ENCODE measurements around the gene ATP2A3. TPM values are rescaled to one million over a fixed set of nuclear protein-coding genes. Genes with fewer than 3 reads are reported as not detected.

ATP2A3 gene
- polyA plus RNA-seq, 1 donor = 5.3 TPM

DNA sequence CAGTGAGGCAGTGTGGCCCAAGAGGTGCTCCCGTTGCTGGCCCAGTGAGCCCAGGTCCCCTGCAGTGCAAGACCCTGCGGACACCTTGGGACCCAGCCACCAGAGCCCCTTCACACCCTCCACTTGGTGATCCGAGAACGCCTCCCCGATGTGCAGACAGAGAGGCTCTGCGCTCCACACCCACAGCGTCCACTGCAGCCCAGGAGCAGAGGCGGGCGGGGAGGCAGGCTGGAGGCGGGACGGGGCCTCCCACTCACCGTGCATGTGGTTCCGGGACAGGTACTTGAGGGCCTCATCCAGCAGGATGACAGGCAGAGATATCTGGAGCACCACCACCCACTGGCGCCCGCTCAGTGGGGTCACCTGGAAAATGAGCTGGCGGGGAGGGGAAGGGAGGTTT lies 35.8 kb downstream of the ATP2A3 start:
- DNase-seq (ENCODE audit: low read depth) = no peak

GRCh38 chr17:3927628-3928340 lies 36.5 kb downstream of the ATP2A3 start:
- DNase-seq (ENCODE audit: low read depth) = no peak

GRCh38 chr17:3926860-3927627 lies 37.2 kb downstream of the ATP2A3 start:
- no peak for DNase-seq (ENCODE audit: low read depth)

- no peak for DNase-seq (ENCODE audit: low read depth)
These were observed 38.4 kb downstream of the ATP2A3 start for GRCh38 chr17:3925684-3926485.

- DNase-seq (ENCODE audit: low read depth) = no peak
These were observed 39.5 kb downstream of the ATP2A3 start for GRCh38 chr17:3924512-3925350.

DNA sequence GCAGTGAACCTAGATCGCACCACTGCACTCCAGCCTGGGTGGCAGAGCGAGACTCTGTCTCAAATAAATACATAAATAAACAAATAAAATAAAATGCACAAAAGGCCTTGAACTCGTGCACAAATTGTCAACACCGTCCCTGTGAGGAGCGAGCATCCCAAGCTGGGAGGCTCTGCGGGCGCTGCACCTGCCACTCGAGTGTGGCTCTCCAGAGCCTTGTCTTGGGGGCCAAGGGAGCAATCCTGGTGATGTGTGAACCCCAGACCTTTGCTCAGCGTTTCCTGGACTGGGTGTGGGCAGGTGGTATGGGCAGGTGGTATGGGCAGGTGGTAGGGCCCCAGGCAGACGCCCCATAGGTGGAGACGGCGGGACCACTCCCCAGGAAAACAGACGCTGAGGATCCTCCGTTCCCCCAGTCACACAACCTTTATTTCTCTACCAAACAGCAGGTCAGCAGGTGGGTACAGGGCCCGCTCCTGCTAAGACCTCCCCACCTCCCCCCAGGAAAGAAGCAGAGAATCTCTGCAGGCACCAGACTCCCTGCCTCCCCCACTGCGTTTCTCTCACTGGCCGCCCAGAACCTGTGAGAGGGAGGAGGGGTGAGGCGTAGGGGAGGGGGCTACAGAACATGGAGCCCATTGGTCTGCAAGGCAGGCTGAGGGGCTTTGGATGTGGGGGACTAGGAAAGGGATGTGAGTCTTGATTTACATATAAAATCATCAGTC lies 40.6 kb downstream of the ATP2A3 start:
- DNase-seq (ENCODE audit: low read depth) = no peak

GRCh38 chr17:3922765-3923164 lies 41.5 kb downstream of the ATP2A3 start:
- no peak for DNase-seq (ENCODE audit: low read depth)

DNA sequence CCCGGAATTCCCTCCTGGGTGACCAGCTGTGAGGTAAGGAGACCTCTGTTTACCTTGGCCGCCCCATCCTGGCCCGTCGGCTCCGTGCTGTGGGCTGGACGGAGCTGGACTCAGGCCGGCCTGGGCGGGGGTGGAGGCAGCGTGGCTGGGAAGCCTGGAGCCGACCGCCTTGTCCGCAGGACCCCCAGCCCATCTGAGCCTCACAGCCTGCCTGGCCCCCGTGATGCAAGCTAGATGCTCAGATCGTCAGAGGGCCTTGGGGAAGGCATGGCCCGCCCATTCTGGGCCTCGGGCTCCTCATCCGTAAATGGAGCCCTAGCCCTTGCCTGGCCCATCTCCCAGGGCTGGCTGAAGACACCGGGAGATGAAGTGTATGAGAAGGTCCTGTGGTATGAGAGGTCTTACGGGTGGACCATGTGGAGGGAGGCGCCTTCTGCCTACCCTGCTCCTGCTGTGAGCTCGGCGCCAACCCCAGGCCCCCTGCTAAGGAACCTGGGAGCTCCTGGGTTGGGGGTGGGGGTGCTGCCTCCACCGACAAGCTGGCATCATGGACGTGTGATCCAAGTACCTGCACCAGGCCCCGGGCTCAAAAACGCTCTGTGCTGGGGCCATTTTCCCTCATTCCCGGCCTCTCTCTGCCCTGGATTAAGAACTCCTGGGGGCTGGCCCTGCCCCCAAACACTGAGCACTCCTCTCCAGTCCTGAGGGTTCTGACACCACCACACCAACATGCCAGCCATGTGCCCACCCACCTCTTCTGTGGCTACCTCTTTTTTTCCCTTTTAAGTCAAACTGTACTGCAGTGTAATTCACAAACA lies 42.5 kb downstream of the ATP2A3 start:
- no peak for DNase-seq (ENCODE audit: low read depth)

DNA sequence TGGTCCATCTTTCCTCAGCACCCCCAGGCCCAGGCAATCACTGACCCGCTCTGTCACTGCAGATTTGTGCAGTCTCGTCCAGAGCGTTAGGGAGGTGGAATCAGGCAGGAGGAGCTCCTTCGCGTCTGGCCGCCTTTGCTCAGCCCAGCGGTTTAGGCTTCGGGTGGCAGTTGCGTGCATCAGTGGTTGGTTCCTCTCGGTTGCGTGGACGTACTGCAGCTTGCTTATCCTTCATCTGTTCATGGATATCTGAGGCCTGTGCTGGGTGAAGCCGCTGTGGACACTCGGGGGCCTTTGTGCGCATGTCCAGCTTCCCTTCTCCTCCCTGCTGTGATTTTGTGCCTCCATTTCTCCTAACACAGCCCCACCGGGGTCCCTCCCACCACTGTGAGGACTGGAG lies 43.2 kb downstream of the ATP2A3 start:
- DNase-seq (ENCODE audit: low read depth) = no peak

DNA sequence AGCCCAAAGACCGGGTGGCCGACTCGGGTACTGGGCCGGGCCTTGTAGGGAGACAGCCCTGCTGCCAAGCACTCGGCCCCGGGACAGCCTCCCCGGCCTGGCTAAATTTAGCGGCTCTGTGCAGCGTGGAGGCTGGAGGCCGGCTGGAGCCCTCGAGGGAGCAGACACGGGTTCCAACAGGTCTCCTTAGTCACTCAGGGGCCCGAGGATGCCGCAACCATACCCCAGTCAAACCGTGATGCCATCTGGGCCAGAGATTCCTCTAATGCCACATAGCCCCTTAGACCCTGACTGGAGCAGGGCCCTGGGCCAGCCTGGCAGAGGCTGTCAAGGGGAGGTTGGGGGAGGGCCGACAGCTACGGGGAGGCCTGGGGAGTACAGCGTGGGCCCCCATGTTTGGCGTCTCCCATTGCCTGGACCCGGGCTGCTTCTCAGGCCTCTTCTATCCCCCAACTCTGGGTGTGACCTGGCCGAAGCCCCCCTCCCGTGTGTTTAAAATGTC lies 45.1 kb downstream of the ATP2A3 start:
- DNase-seq (ENCODE audit: low read depth) = no peak

DNA sequence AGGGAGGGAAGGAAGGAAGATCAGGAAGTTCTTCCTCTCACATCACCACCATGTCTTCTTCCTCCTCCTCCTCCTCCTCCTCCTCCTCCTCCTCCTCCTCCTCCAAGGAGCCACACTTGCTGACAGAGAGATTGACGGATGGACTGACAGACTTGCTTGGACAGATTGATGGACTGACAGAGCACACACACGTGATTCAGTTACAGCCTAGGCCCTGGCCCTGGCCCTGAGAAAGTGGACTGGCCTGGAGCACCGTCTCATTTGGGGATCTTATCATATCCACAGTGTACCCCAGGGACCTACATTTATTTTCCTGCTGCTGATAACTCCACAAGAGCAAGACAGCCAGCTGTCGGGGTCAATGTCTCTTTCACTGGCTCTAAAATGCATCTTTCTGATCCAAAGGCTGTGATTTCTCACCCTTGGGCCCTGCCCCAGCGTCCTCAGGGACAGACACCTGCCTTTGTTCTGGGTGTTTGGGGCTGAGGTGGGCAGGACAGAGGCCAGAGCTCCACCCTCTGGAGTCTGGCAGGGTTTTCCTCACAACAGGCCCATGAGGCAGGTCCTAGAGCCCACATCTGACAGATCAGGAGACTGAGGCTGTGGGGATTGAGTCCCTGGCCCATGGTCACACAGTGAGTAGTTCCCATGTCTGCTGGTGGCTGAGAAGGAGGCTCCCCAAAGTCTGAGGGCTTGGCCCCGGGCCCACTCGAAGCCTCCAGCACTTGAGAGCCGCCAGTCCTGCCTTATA lies 45.7 kb downstream of the ATP2A3 start:
- no peak for DNase-seq (ENCODE audit: low read depth)

- DNase-seq (ENCODE audit: low read depth) = no peak
These were observed 46.8 kb downstream of the ATP2A3 start for GRCh38 chr17:3917391-3917931.

GRCh38 chr17:3916825-3917224 lies 47.4 kb downstream of the ATP2A3 start:
- no peak for DNase-seq (ENCODE audit: low read depth)

- no peak for DNase-seq (ENCODE audit: low read depth)
These were observed 48.1 kb downstream of the ATP2A3 start, which contains the start of gene P2RX1 for GRCh38 chr17:3915995-3916696. P2RX1 (minus strand) TSS chr17:3916465; CDS start chr17:3916225, 240 bp downstream.

GRCh38 chr17:3915581-3915994 lies 48.6 kb downstream of the ATP2A3 start:
- DNase-seq (ENCODE audit: low read depth) = no peak

DNA sequence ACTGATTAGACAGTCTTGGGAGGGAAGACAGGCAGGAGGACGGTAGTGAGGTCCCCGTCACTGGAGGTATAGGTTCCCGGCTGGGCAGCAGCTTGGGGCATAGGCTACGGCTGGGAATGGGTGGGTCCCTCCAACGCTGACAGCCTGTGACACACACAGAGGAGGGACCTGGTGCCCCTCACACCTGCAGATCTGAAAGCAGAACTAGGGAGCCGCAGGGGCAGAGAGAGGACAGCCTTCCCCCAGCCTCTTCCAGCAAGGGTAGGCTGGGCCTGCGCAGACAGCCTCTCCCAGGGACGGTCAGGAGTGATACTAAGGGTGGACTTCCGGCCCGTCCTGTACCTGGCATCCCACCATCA lies 49.9 kb downstream of the ATP2A3 start:
- no peak for DNase-seq (ENCODE audit: low read depth)

DNA sequence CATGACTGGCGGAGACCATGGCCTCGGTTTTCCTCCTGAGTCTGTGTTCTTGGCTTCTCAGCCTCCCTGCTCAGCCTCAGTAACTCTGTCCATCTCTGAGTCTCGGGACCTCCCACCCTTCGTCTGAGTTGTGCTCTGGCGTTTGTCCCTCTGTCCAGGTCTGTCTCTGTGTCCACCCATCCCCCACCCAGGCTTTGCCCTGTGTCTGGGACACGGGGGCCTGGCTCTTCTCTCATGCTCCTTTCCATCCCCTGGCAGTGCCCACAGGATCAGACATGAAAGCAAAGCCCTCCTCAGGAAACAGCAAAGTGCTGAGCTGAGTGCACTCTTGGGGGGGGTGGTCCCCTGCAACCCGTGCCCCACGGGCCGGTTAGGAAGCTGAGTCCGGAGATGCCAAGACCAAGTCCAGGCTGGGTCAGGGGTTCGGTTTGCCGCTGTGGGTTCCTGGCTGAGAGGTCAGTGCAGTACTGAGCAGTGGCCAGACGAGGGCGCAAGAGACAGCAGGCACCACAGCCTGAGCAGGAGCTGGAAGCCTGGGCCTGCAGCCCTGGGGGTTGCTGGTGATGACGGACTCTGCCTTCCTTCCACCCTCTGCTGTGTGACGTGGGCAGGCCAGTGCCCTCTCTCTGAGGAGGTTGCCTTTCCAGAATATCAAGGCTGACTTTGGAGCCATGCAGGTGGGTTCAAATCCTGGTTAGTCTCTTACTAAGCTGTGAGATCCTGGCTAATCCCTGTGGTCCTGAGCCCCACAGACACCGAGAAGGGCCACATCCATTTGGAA lies 50.5 kb downstream of the ATP2A3 start:
- no peak for DNase-seq (ENCODE audit: low read depth)

Data from forelimb muscle (tissue), 1 donor.